Neural cell (in vitro differentiated cells): ENCODE results near the gene PACS2. TPM values are rescaled to one million over a fixed set of nuclear protein-coding genes. Genes with fewer than 3 reads are reported as not detected.

Experiments used
- H2AFZ ChIP-seq: fragments of 200-600, 300-800 bp; sonication (generic), shearing (Covaris generic); 2 replicates; pipeline ENCODE4 v1.6.0; 2014; ENCODE audit warnings: low read depth, mild to moderate bottlenecking, antibody characterized with exemption, low read length, moderate library complexity
- H3F3A ChIP-seq: fragments of 200-600 bp; shearing (Covaris generic); 2 replicates; pipeline ENCODE4 v1.6.1; 2016; ENCODE audit warnings: mild to moderate bottlenecking, moderate library complexity, mixed read lengths, antibody characterized with exemption, low read length; ENCODE audit not compliant: insufficient read depth, poor library complexity, severe bottlenecking
- H3K27ac ChIP-seq: fragments of 200-600, 300-800 bp; sonication (generic), shearing (Covaris generic); 2 replicates; pipeline ENCODE4 v1.5.1; 2014; ENCODE audit warnings: mild to moderate bottlenecking, low read length, moderate library complexity
- H3K27me3 ChIP-seq: fragments of 300-800, 200-600 bp; sonication (generic), shearing (Covaris generic); 2 replicates; pipeline ENCODE4 v1.6.0; 2014; ENCODE audit warnings: mild to moderate bottlenecking, low read depth, low read length, moderate library complexity; ENCODE audit not compliant: insufficient read depth
- H3K36me3 ChIP-seq: fragments of 300-800, 200-600 bp; sonication (generic), shearing (Covaris generic); 2 replicates; pipeline ENCODE4 v1.5.1; 2014; ENCODE audit warnings: mild to moderate bottlenecking, antibody characterized with exemption, low read length, moderate library complexity; ENCODE audit not compliant: insufficient read depth
- H3K4me2 ChIP-seq: fragments of 300-800, 200-600 bp; sonication (generic), shearing (Covaris generic); 2 replicates; pipeline ENCODE4 v1.6.0; 2014; ENCODE audit warnings: mild to moderate bottlenecking, low read length
- H3K4me3 ChIP-seq: fragments of 300-800, 200-600 bp; sonication (generic), shearing (Covaris generic); 2 replicates; pipeline ENCODE4 v1.5.1; 2014; ENCODE audit warnings: mild to moderate bottlenecking, low read length, moderate library complexity
- H3K79me2 ChIP-seq: fragments of 200-600 bp; shearing (Covaris generic); replicated peaks from 2 replicates; pipeline ENCODE4 v1.6.0; 2014; ENCODE audit warnings: mild to moderate bottlenecking, low read length, moderate library complexity; ENCODE audit not compliant: insufficient read depth
- H3K9ac ChIP-seq: fragments of 300-800, 200-600 bp; sonication (generic), shearing (Covaris generic); 2 replicates; pipeline ENCODE4 v1.6.1; 2016; ENCODE audit warnings: mild to moderate bottlenecking, low read length, mixed read lengths
- H3K9me2 ChIP-seq: fragments of 200-600 bp; shearing (Covaris generic); 2 replicates; pipeline ENCODE4 v1.6.1; 2016; ENCODE audit warnings: mild to moderate bottlenecking, low read length, mixed read lengths; ENCODE audit not compliant: insufficient read depth
- H3K9me3 ChIP-seq: fragments of 200-600, 300-800 bp; sonication (generic), shearing (Covaris generic); 2 replicates; pipeline ENCODE4 v1.6.1; 2016; ENCODE audit warnings: mild to moderate bottlenecking, mixed run types, low read length, moderate library complexity, mixed read lengths
- H4K20me1 ChIP-seq: fragments of 200-600 bp; shearing (Covaris generic); 2 replicates; pipeline ENCODE4 v1.6.1; 2016; ENCODE audit warnings: mild to moderate bottlenecking, mixed run types; ENCODE audit not compliant: insufficient read depth
- CTCF ChIP-seq: fragments of 450-650 bp; IDR thresholded peaks from 2 replicates; pipeline ENCODE4 v1.5.1; 2014; ENCODE audit warnings: antibody characterized with exemption, mild to moderate bottlenecking, moderate library complexity; ENCODE audit not compliant: poor library complexity, severe bottlenecking
- EP300 ChIP-seq: fragments of 450-650 bp; conservative IDR thresholded peaks from 2 replicates; pipeline ENCODE4 v1.6.1; 2014; ENCODE audit warnings: antibody characterized with exemption, mild to moderate bottlenecking, moderate library complexity; ENCODE audit not compliant: poor library complexity, severe bottlenecking
- EZH2 ChIP-seq: fragments of 200-600, 300-800 bp; shearing (Covaris generic), sonication (generic); IDR thresholded peaks from 2 replicates; pipeline ENCODE4 v1.6.1; 2014; ENCODE audit warnings: antibody characterized with exemption, low read length, borderline replicate concordance, mild to moderate bottlenecking; ENCODE audit not compliant: insufficient read depth, poor library complexity, severe bottlenecking
- MXI1 ChIP-seq: fragments of 450-650 bp; conservative IDR thresholded peaks from 2 replicates; pipeline ENCODE4 v1.6.1; 2014; ENCODE audit warnings: antibody characterized with exemption, mild to moderate bottlenecking; ENCODE audit not compliant: poor library complexity, severe bottlenecking
- POLR2AphosphoS5 ChIP-seq: IDR thresholded peaks from 2 replicates; pipeline ENCODE4 v1.6.1; 2012
- RAD21 ChIP-seq: fragments of 450-650 bp; conservative IDR thresholded peaks from 2 replicates; pipeline ENCODE4 v1.6.1; 2014; ENCODE audit warnings: antibody characterized with exemption, mild to moderate bottlenecking, moderate library complexity
- REST ChIP-seq: IDR thresholded peaks from 2 replicates; pipeline ENCODE4 v1.6.1; 2012; ENCODE audit warnings: borderline replicate concordance
- SMC3 ChIP-seq: fragments of 450-650 bp; conservative IDR thresholded peaks from 2 replicates; pipeline ENCODE4 v1.6.1; 2014; ENCODE audit warnings: antibody characterized with exemption, mild to moderate bottlenecking, moderate library complexity; ENCODE audit not compliant: poor library complexity
- TAF1 ChIP-seq: IDR thresholded peaks from 2 replicates; pipeline ENCODE4 v1.6.1; 2012; ENCODE audit warnings: low read depth
- polyA plus RNA-seq: library from polyadenylated mRNA; depleted of rRNA; stranded (reverse); fragments of >200 nt; gene quantifications from 2 replicates; pipeline ENCODE4 v1.2.3, GENCODE V29; 2014

The PACS2 gene
- polyA plus RNA-seq, 1 donor from 2014 or later, result 77.7 TPM

- Histone ChIP-seq H3K4me2 (no peak overlapping the region), H3K36me3 (no peaks in the 10 kb centered on the region), H3K9ac (no peak overlapping the region), H3K4me3 (peak overlapping the region; percentile 97), H3K27me3 (no peaks in the 10 kb centered on the region), H3K27ac (no peak overlapping the region), H3F3A (no peaks in the 10 kb centered on the region), H3K9me2 (no peaks in the 10 kb centered on the region), H3K79me2 (peaks cover 42% of the 10 kb centered on the region), H3K9me3 (no peaks in the 10 kb centered on the region), H4K20me1 (peaks cover 4% of the 10 kb centered on the region), H2AFZ (no peak overlapping the region)
- no peak for TF ChIP-seq REST
- no peak for TF ChIP-seq TAF1
Measured at GRCh38 chr14:105316968-105317510, 2.5 kb downstream of the PACS2 start.

DNA sequence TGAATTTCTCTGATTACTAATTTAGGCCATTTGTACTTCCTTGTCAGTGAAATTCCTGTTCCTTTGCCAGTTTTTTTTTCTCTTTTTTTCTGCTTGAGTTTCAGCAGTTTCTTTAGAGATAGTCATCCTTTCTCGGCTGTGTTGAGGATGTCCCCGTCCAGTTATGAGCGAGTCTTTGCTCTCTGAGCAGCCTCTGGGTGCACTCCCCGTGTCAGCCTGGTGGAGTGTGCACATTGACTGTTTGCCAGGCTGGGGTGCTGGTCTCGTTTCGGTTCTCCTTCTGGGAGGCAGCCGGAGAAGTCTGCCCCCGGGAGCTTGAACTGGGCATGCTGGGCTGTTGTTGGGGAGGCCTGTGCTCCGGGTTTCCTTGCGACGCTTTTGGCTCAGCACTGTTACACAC is 3.0 kb downstream of the PACS2 start:
- H4K20me1 ChIP-seq, result peaks cover 4% of the 10 kb centered on the region
- no peaks in the 10 kb centered on the region for H3F3A ChIP-seq
- H3K4me3 ChIP-seq, result no peak overlapping the region
- no peak for TF ChIP-seq POLR2AphosphoS5
- TF ChIP-seq SMC3, result no peak
- no peak for TF ChIP-seq MXI1
- TF ChIP-seq REST, result no peak
- no peak for TF ChIP-seq EZH2
- TF ChIP-seq TAF1, result no peak
- TF ChIP-seq EP300, result no peak
- TF ChIP-seq RAD21, result no peak
- no peak for TF ChIP-seq CTCF
- H2AFZ ChIP-seq, result no peak overlapping the region
- H3K36me3 ChIP-seq, result peaks cover 1% of the 10 kb centered on the region
- H3K27me3 ChIP-seq, result no peaks in the 10 kb centered on the region
- H3K9ac ChIP-seq, result no peak overlapping the region
- no peaks in the 10 kb centered on the region for H3K9me3 ChIP-seq
- H3K79me2 ChIP-seq, result peaks cover 45% of the 10 kb centered on the region
- no peak overlapping the region for H3K4me2 ChIP-seq
- no peak overlapping the region for H3K27ac ChIP-seq
- no peaks in the 10 kb centered on the region for H3K9me2 ChIP-seq
